ENCODE data around the gene DDX21. TPM values are rescaled to one million over a fixed set of nuclear protein-coding genes. Genes with fewer than 3 reads are reported as not detected.

The DDX21 gene
- total and polyA plus RNA-seq, 9 of the 15 experiments (the other 6 are each of a cell fraction or from before 2014, with no cell fraction given) = 143 to 365 (median 281) TPM

DNA sequence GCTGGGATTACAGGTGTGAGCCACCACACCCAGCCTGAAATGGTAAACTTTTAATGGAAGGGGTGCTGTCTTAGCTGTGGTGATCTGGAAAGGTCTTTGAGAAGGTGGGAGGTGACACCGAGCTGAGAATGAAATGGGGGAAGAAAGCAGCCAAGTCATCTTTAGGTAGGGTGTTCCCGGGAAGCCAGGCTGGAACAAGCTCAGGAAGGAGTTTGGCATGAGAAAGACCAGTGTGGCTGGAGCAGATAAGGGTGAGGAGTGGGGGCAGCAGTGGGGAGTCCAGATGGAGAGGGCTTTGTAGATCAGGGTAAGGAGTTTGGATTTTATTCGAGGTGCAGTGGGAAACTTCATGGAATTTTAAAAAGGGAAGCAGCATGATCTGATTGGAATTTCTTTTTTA is 62.6 kb downstream of the DDX21 start (continued):
- TF ChIP-seq, protein P1, sequence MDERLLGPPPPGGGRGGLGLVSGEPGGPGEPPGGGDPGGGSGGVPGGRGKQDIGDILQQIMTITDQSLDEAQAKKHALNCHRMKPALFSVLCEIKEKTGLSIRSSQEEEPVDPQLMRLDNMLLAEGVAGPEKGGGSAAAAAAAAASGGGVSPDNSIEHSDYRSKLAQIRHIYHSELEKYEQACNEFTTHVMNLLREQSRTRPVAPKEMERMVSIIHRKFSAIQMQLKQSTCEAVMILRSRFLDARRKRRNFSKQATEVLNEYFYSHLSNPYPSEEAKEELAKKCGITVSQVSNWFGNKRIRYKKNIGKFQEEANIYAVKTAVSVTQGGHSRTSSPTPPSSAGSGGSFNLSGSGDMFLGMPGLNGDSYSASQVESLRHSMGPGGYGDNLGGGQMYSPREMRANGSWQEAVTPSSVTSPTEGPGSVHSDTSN (CRISPR knock-in tag; IDR thresholded peaks at IDR 0.05; ENCODE audit: low read depth) = no peak
- TF ChIP-seq, protein P1 (tag; conservative IDR thresholded peaks at IDR 0.05; ENCODE audit: low read depth) = no peak
- TF ChIP-seq ARID1B (IDR thresholded peaks at IDR 0.05) (peak; percentile 94), ZNF311 (CRISPR knock-in tag; IDR thresholded peaks at IDR 0.05) (no peak), SMARCA4 (IDR thresholded peaks at IDR 0.05) (peak; percentile 93), ZNF12 (CRISPR knock-in tag; IDR thresholded peaks at IDR 0.05) (no peak), NONO (IDR thresholded peaks at IDR 0.05; ENCODE audit: low read depth in 2 of 2, low read length in 1 of 2) (no peak), SOX6 (IDR thresholded peaks at IDR 0.05) (peak; percentile 54; the same call in 1 of the 2 replicates), MAFF (IDR thresholded peaks at IDR 0.05; ENCODE audit: low read length) (peak; percentile 41; the same call in 1 of the 2 replicates), NFRKB (IDR thresholded peaks at IDR 0.05; ENCODE audit: low read depth) (no peak), ZNF707 (CRISPR knock-in tag; conservative IDR thresholded peaks at IDR 0.05) (no peak), ZNF696 (CRISPR knock-in tag; conservative IDR thresholded peaks at IDR 0.05) (no peak), CHCHD3 (CRISPR knock-in tag; IDR thresholded peaks at IDR 0.05) (no peak), GABPA (tag; conservative IDR thresholded peaks at IDR 0.05; ENCODE audit: low read depth) (no peak), HOXB6 (CRISPR knock-in tag; IDR thresholded peaks at IDR 0.05; ENCODE audit: borderline replicate concordance) (no peak), ETV1 (tag; conservative IDR thresholded peaks at IDR 0.05; ENCODE audit: low read depth) (no peak), DPF2 (IDR thresholded peaks at IDR 0.05) (peak; percentile 87), NR3C1 (CRISPR knock-in tag; IDR thresholded peaks at IDR 0.05) (no peak), ZNF77 (CRISPR knock-in tag; IDR thresholded peaks at IDR 0.05) (no peak), ZNF41 (CRISPR knock-in tag; conservative IDR thresholded peaks at IDR 0.05) (no peak), ZNF212 (CRISPR knock-in tag; IDR thresholded peaks at IDR 0.05) (no peak), ZNF695 (CRISPR knock-in tag; IDR thresholded peaks at IDR 0.05) (no peak)
- TF ChIP-seq, protein P2, sequence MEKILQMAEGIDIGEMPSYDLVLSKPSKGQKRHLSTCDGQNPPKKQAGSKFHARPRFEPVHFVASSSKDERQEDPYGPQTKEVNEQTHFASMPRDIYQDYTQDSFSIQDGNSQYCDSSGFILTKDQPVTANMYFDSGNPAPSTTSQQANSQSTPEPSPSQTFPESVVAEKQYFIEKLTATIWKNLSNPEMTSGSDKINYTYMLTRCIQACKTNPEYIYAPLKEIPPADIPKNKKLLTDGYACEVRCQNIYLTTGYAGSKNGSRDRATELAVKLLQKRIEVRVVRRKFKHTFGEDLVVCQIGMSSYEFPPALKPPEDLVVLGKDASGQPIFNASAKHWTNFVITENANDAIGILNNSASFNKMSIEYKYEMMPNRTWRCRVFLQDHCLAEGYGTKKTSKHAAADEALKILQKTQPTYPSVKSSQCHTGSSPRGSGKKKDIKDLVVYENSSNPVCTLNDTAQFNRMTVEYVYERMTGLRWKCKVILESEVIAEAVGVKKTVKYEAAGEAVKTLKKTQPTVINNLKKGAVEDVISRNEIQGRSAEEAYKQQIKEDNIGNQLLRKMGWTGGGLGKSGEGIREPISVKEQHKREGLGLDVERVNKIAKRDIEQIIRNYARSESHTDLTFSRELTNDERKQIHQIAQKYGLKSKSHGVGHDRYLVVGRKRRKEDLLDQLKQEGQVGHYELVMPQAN (IDR thresholded peaks at IDR 0.05; ENCODE audit: borderline replicate concordance) = no peak
- TF ChIP-seq, protein P3, sequence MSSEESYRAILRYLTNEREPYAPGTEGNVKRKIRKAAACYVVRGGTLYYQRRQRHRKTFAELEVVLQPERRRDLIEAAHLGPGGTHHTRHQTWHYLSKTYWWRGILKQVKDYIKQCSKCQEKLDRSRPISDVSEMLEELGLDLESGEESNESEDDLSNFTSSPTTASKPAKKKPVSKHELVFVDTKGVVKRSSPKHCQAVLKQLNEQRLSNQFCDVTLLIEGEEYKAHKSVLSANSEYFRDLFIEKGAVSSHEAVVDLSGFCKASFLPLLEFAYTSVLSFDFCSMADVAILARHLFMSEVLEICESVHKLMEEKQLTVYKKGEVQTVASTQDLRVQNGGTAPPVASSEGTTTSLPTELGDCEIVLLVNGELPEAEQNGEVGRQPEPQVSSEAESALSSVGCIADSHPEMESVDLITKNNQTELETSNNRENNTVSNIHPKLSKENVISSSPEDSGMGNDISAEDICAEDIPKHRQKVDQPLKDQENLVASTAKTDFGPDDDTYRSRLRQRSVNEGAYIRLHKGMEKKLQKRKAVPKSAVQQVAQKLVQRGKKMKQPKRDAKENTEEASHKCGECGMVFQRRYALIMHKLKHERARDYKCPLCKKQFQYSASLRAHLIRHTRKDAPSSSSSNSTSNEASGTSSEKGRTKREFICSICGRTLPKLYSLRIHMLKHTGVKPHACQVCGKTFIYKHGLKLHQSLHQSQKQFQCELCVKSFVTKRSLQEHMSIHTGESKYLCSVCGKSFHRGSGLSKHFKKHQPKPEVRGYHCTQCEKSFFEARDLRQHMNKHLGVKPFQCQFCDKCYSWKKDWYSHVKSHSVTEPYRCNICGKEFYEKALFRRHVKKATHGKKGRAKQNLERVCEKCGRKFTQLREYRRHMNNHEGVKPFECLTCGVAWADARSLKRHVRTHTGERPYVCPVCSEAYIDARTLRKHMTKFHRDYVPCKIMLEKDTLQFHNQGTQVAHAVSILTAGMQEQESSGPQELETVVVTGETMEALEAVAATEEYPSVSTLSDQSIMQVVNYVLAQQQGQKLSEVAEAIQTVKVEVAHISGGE (CRISPR knock-in tag; IDR thresholded peaks at IDR 0.05) = peak in 1 of 3 experiments; percentile 17; a peak in 1 of 6 replicates

All from K562 (cell line).